ENCODE data around the gene ZRSR2.
"Not testable (repeated sequence)": the region's sequence is repeated elsewhere in the genome, so short reads cannot be mapped to it uniquely, and the experiment has no call there.

The ZRSR2 gene

DNA sequence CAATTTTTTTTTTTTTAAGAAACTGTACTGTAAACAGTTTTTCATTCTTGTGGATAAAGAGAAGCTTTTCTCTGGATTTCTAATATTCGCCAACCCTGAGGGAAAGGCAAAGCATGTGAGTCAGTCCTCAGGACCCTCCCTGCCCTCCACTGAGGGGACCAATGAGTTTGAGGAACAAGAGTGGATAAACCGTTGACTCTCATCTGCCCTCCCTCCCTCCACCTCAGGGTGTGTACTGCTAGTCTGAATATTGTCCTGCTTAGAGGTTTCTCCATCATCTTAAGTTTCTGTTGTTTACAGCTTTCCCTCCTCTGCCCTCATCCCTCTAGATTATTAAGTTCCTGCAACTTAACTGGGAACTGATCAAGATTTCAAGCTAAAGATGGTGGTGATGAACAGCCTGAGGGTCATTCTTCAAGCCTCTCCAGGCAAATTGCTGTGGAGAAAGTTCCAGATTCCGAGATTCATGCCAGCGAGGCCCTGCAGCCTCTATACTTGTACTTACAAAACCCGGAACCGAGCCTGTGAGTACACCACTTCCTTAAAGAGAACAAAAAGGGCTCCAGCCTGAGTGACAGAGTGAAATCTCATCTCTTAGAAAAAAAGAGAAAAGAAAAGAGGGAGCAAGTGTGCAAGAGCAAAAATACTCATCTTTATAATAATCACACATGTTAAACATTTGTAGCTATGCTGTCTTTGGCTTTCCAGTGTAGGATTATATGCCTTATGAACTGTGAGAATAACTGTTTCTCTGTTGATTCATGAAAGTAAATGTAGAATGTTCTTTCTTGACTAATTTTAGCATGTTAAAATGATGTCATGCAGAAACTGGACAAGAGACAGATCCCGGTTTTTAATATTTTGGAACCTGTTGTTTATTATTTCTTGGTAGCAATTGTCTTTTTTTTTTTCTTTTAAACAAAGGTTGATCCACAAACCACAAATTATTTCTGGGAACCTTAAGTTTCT is 40.4 kb upstream of the ZRSR2 start:
- TF ChIP-seq, protein P1, sequence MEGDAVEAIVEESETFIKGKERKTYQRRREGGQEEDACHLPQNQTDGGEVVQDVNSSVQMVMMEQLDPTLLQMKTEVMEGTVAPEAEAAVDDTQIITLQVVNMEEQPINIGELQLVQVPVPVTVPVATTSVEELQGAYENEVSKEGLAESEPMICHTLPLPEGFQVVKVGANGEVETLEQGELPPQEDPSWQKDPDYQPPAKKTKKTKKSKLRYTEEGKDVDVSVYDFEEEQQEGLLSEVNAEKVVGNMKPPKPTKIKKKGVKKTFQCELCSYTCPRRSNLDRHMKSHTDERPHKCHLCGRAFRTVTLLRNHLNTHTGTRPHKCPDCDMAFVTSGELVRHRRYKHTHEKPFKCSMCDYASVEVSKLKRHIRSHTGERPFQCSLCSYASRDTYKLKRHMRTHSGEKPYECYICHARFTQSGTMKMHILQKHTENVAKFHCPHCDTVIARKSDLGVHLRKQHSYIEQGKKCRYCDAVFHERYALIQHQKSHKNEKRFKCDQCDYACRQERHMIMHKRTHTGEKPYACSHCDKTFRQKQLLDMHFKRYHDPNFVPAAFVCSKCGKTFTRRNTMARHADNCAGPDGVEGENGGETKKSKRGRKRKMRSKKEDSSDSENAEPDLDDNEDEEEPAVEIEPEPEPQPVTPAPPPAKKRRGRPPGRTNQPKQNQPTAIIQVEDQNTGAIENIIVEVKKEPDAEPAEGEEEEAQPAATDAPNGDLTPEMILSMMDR (IDR thresholded peaks at IDR 0.05; ENCODE audit: extremely low read depth, insufficient read depth, missing control alignments), result no peak
- in situ Hi-C loops (cut with MboI; ENCODE audit: low pct_unique_long_range_greater_than_20kb, low sequenced_read_pairs, unreplicated experiment), result no loop called here
- DNase-seq (ENCODE audit: low spot score), result no peak

DNA sequence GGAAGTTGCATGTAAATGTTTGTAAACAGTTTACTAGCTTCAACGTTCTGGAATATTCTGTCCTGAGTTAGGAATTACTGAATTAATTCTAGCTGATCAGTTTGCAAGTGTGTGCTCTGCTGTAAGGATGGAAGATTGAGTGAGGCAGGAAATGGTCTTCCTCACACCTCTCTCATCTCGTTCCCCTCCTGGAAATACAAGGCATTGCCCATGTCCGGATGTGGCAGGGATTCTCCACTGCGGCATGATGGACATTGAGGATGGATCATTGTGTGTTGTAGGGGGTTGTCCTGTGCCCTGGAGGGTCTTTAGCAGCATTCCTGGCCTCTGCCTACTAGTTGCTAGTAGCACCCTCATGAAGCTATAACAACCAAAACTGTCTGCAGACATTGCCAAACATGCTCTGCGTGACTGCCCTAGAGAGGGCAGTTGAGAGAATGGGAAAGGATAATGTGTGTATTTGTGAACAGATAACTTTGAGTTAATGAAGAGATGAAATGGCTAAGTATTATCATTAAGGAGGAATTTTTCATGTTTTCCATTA is 39.6 kb upstream of the ZRSR2 start:
- in situ Hi-C loops (cut with MboI; ENCODE audit: low pct_unique_long_range_greater_than_20kb, low sequenced_read_pairs, unreplicated experiment), result no loop called here
- DNase-seq (ENCODE audit: low spot score), result no peak
- TF ChIP-seq, protein P1 (IDR thresholded peaks at IDR 0.05; ENCODE audit: extremely low read depth, insufficient read depth, missing control alignments), result no peak

- in situ Hi-C loops (cut with MboI; ENCODE audit: low pct_unique_long_range_greater_than_20kb, low sequenced_read_pairs, unreplicated experiment), result no loop called here
- DNase-seq (ENCODE audit: low spot score), result no peak
- TF ChIP-seq, protein P1 (IDR thresholded peaks at IDR 0.05; ENCODE audit: extremely low read depth, insufficient read depth, missing control alignments), result no peak
Measured at GRCh38 chrX:15751155-15751819, 39.0 kb upstream of the ZRSR2 start.

GRCh38 chrX:15755091-15755490 is 35.2 kb upstream of the ZRSR2 start:
- in situ Hi-C loops (cut with MboI; ENCODE audit: low pct_unique_long_range_greater_than_20kb, low sequenced_read_pairs, unreplicated experiment), result no loop called here
- TF ChIP-seq, protein P1 (IDR thresholded peaks at IDR 0.05; ENCODE audit: extremely low read depth, insufficient read depth, missing control alignments), result no peak
- no peak for DNase-seq (ENCODE audit: low spot score)

DNA sequence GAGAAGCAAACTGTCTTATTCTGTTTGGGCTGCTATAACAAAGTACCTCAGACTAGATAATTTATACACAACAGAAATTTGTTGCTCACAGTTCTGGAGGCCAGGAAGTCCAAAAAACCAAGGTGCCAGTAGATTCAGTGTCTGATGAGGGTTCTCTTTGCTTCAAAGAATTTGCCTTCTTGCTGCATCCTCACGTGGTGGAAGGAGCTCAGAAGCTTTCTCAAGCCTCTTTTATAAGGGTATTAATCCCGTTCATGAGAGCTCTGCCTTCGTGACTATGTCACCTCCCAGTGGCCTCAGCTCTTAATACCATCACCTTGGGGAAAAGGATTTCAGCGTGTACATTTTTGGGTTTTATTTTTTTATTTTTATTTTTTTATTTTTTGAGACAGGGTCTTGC is 32.1 kb upstream of the ZRSR2 start:
- TF ChIP-seq, protein P1 (IDR thresholded peaks at IDR 0.05; ENCODE audit: extremely low read depth, insufficient read depth, missing control alignments), result no peak

GRCh38 chrX:15759886-15760285 is 30.4 kb upstream of the ZRSR2 start:
- in situ Hi-C loops (cut with MboI; ENCODE audit: low pct_unique_long_range_greater_than_20kb, low sequenced_read_pairs, unreplicated experiment); DNase-seq (ENCODE audit: low spot score): not testable (repeated sequence)

More for the DNA sequence above, 32.1 kb upstream of the ZRSR2 start:
- no peak for DNase-seq (ENCODE audit: low spot score)
- in situ Hi-C loops (cut with MboI; ENCODE audit: low pct_unique_long_range_greater_than_20kb, low sequenced_read_pairs, unreplicated experiment), result no loop called here
